Spleen (tissue), 11 donors: ENCODE results near the gene PLCB1. TPM values are rescaled to one million over a fixed set of nuclear protein-coding genes. Genes with fewer than 3 reads are reported as not detected.

ENCODE experiments used
- DNase-seq: peaks from one replicate; pipeline ENCODE4 v3.0.0-alpha.2; 2020
- H3K27ac ChIP-seq, 8 donors: fragments of 200-600 bp; sonication (generic) in 7 of 8; 1 replicate in 4 of 8; 2 replicates in 4 of 8; pipeline versions ENCODE4 v1.5.0 to v1.8.0; 2016 to 2021; ENCODE audit warnings: inconsistent platforms in 4 of 8, mild to moderate bottlenecking in 4 of 8, moderate library complexity in 1 of 8
- H3K27me3 ChIP-seq, 7 donors: fragments of 200-600 bp; sonication (generic) in 6 of 7; replicated peaks in 1 of 7; 1 replicate in 4 of 7; 2 replicates in 3 of 7; pipeline versions ENCODE4 v1.5.0 to v1.8.0; 2016 to 2021; ENCODE audit warnings: inconsistent platforms in 3 of 7, mild to moderate bottlenecking in 1 of 7
- H3K36me3 ChIP-seq, 6 donors: fragments of 200-600 bp; sonication (generic) in 5 of 6; 1 replicate in 4 of 6; 2 replicates in 2 of 6; pipeline versions ENCODE4 v1.5.0 to v1.8.0; 2016 to 2021; ENCODE audit warnings: inconsistent platforms in 2 of 6
- H3K4me1 ChIP-seq, 6 donors: fragments of 200-600 bp; sonication (generic) in 5 of 6; 1 replicate in 3 of 6; 2 replicates in 3 of 6; pipeline versions ENCODE4 v1.5.0 to v1.8.0; 2016 to 2021; ENCODE audit warnings: inconsistent platforms in 3 of 6
- H3K4me3 ChIP-seq, 8 donors: fragments of 200-600 bp; sonication (generic) in 7 of 8; 1 replicate in 4 of 8; 2 replicates in 4 of 8; pipeline versions ENCODE4 v1.5.0 to v1.8.0; 2016 to 2021; ENCODE audit warnings: inconsistent platforms in 4 of 8, mild to moderate bottlenecking in 4 of 8, moderate library complexity in 2 of 8
- H3K9me3 ChIP-seq, 8 donors: fragments of 200-600 bp; sonication (generic) in 7 of 8; 1 replicate in 4 of 8; 2 replicates in 4 of 8; pipeline versions ENCODE4 v1.5.0 to v1.8.0; 2016 to 2021; ENCODE audit warnings: inconsistent platforms in 4 of 8
- POLR2A ChIP-seq, 3 donors: fragments of 450-650 bp; IDR thresholded peaks; one replicate each; pipeline ENCODE4 v1.5.1; 2017; ENCODE audit warnings: antibody characterized with exemption in 3 of 3, mild to moderate bottlenecking in 1 of 3
- POLR2AphosphoS5 ChIP-seq, 3 donors: sonication (generic); formaldehyde crosslinking; IDR thresholded peaks; one replicate each; pipeline ENCODE4 v1.5.1; 2017; ENCODE audit warnings: antibody characterized with exemption in 3 of 3
- WGBS, 5 donors: extraction: QIAGEN DNeasy Blood & Tissue Kit in 3 of 5; methylation state at CpG; one replicate each; pipeline versions ENCODE4 v1.1.5 to v1.1.7; 2013 to 2018; 5-methylcytosine and 5-hydroxymethylcytosine counted together
- intact Hi-C: fragments of 100-400 bp; cut with DNase I; formaldehyde crosslinking; loops from one replicate; pipeline ENCODE4 v1.15.0; 2023; ENCODE audit warnings: low total_unique reads
- polyA plus RNA-seq, 3 donors: library from polyadenylated mRNA; stranded (reverse); fragments of 200-250 nt; gene quantifications; one replicate each; pipeline ENCODE4 v1.2.1, GENCODE V29; 2013
- total RNA-seq, 7 donors: library from RNA; depleted of rRNA in 3 of 7; stranded (reverse); fragments of >200 nt in 3 of 7; fragmentation: NEBNext Ultra II Directional in 4 of 7; extraction: Animal tissue kit (Norgen Biotek cat#: 25700) in 4 of 7; gene quantifications; one replicate each; pipeline versions ENCODE4 v1.1.0 to v1.2.1, GENCODE V29; 2016 to 2021
- TF ChIP-seq, protein P1 (sequence below), 11 experiments: fragments of 200-600 bp in 7 of 11; fragments of 450-650 bp in 4 of 11; sonication (generic) in 4 of 11; IDR thresholded peaks in 8 of 11; conservative IDR thresholded peaks in 3 of 11; 1 replicate in 7 of 11; 2 replicates in 4 of 11; pipeline versions ENCODE4 v1.4.0 to v1.8.0; 2016 to 2021; ENCODE audit warnings: antibody characterized with exemption in 11 of 11, inconsistent platforms in 4 of 11, mild to moderate bottlenecking in 1 of 11
- donor health status: healthy with polysubstance abuse.
- donor health status: DM: no; HTN: no; CAD: no; lungs with moderate emphysema.
- donor health status: DM: no; HTN: no; CAD: no.
- donor health status: Bipolar disorder and iron deficiency.
- donor health status: healthy.
- donor health status: DM: no; HTN: no; CAD: no.
- donor health status: DM: yes; HTN: yes; CAD: no.

The PLCB1 gene
- total and polyA plus RNA-seq, 10 donors: 1.0 to 33.7 (median 16.2) TPM

DNA sequence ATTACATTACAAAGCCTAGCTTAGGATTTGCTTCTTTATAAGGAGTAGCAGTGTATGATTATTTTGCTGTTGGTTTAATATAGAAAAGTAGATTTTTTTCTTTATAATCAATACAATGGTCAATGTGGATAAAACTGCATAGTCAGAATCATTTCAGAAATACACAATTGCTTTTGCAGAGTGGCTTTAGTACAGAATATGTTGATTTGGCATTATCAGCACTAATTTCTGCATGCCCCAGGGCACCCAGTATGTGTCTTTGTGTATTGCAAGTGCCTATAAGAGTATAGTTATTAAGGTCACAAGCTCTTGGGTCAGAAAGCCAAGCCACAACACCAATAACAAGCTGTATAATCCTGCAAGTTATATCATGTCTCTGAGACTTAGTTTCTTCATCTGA, 258.4 kb downstream of the PLCB1 start:
- TF ChIP-seq POLR2A (IDR thresholded peaks at IDR 0.05) (no peak), POLR2AphosphoS5 (IDR thresholded peaks at IDR 0.05) (no peak)
- TF ChIP-seq, protein P1, sequence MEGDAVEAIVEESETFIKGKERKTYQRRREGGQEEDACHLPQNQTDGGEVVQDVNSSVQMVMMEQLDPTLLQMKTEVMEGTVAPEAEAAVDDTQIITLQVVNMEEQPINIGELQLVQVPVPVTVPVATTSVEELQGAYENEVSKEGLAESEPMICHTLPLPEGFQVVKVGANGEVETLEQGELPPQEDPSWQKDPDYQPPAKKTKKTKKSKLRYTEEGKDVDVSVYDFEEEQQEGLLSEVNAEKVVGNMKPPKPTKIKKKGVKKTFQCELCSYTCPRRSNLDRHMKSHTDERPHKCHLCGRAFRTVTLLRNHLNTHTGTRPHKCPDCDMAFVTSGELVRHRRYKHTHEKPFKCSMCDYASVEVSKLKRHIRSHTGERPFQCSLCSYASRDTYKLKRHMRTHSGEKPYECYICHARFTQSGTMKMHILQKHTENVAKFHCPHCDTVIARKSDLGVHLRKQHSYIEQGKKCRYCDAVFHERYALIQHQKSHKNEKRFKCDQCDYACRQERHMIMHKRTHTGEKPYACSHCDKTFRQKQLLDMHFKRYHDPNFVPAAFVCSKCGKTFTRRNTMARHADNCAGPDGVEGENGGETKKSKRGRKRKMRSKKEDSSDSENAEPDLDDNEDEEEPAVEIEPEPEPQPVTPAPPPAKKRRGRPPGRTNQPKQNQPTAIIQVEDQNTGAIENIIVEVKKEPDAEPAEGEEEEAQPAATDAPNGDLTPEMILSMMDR (IDR thresholded peaks at IDR 0.05 in 8 of 11, conservative IDR thresholded peaks at IDR 0.05 in 3 of 11): no peak
- Histone ChIP-seq H3K36me3 (no peaks in the 10 kb centered on the region), H3K27me3 (no peaks in the 10 kb centered on the region), H3K27ac (peak overlapping the region in 1 of 8 donors; percentile 35), H3K9me3 (no peaks in the 10 kb centered on the region), H3K4me1 (peaks cover 0 to 33% (median 9%) of the 10 kb centered on the region in 6 donors), H3K4me3 (no peak overlapping the region)
- intact Hi-C loops: no loop called here
- DNase-seq: no peak

DNA sequence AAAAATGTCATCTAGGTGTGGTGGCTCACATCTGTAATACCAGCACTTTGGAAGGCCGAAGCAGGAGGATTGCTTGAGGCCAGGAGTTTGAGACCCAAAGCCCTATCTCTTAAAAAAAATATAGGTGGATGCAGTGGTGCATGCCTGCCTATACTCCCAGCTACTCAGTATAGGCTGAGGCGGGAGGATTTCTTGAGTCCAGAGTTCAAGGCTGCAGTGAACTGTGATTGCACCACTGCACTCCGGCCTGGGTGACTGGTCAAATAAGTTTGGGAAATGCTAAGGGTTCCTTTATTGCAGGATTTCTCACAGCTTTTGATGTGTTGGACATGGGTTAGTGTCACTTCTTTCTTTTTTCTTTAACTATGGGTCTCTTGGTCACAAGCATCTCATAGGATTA, 261.3 kb downstream of the PLCB1 start:
- intact Hi-C loops: no loop called here

DNA sequence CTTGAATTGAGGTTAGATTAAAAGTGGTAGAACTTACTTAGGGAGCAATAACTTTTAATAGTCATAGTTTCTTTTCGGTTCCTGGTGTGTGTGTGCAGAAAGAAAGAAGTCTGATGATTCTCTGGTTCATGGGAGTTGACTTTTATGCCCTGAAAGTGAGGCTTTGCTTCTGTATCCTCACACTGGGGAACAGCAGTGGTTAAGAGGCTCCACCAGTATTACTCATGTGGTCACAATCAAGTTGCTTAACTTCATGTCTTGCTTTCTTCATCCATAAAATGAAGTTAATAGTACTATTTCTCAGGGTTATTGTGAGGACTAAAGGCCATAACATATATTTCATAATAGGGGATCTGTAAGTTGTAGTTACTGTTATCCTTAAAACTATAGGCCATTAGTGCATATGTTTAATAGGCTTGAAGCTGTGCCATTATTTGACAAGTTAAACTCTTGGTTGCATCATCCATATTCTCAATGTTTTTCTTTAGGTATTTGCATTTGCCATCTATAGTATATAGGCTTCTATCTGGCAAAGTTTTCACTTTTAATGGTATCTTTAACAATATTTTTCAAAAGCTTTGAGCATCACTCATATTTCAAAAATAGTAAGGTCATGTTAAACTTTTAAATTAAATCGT, 262.4 kb downstream of the PLCB1 start:
- H3K4me3 ChIP-seq: no peak overlapping the region
- H3K9me3 ChIP-seq: no peaks in the 10 kb centered on the region
- H3K27me3 ChIP-seq: no peaks in the 10 kb centered on the region
- TF ChIP-seq POLR2AphosphoS5 (IDR thresholded peaks at IDR 0.05): no peak
- TF ChIP-seq, protein P1 (IDR thresholded peaks at IDR 0.05 in 8 of 11, conservative IDR thresholded peaks at IDR 0.05 in 3 of 11): no peak
- no peak for TF ChIP-seq POLR2A (IDR thresholded peaks at IDR 0.05)
- intact Hi-C loops: no loop called here
- no peaks in the 10 kb centered on the region for H3K36me3 ChIP-seq
- DNase-seq: no peak
- peak overlapping the region in 4 of 8 donors; percentile 12 to 76 (median 60) for H3K27ac ChIP-seq
- H3K4me1 ChIP-seq: peaks cover 0 to 30% (median 7%) of the 10 kb centered on the region in 6 donors
- WGBS, 5 donors: 65 to 88% (median 73%) methylated on average over 2 of the region's 2 CpGs

More for the DNA sequence above, 261.3 kb downstream of the PLCB1 start:
- TF ChIP-seq POLR2AphosphoS5 (IDR thresholded peaks at IDR 0.05) (no peak), POLR2A (IDR thresholded peaks at IDR 0.05) (no peak)
- TF ChIP-seq, protein P1 (IDR thresholded peaks at IDR 0.05 in 8 of 11, conservative IDR thresholded peaks at IDR 0.05 in 3 of 11): no peak
- H3K27ac ChIP-seq: peak overlapping the region in 2 of 8 donors; percentile 61 to 76
- H3K36me3 ChIP-seq: no peaks in the 10 kb centered on the region
- no peak overlapping the region for H3K4me3 ChIP-seq
- no peak for DNase-seq
- H3K27me3 ChIP-seq: no peaks in the 10 kb centered on the region
- peaks cover 0 to 33% (median 9%) of the 10 kb centered on the region in 6 donors for H3K4me1 ChIP-seq
- no peaks in the 10 kb centered on the region for H3K9me3 ChIP-seq
- WGBS, 5 donors: 61 to 79% (median 64%) methylated on average over 3 of the region's 3 CpGs

DNA sequence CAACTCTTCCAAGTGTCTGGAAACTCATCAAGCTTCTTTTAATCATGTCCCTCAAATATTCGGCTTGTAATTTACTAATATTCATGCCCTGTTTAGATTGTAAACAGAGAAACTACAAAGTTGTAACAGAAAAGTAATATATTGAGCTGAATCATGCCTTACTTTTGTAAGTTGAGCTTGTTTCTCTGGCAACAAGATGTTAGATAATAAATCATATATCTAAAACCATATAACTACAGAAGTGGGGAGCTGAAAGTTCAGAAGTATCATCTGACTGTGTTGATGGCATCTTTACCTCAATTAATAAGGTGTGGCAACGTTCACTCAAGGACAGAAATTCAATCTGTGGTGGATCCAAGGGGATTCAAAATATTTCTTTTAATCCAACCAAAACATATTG, 263.9 kb downstream of the PLCB1 start:
- intact Hi-C loops: no loop called here
- DNase-seq: no peak
- Histone ChIP-seq H3K4me1 (peaks cover 10 to 32% (median 19%) of the 10 kb centered on the region in 6 donors), H3K4me3 (no peak overlapping the region), H3K27ac (no peak overlapping the region), H3K27me3 (no peaks in the 10 kb centered on the region), H3K36me3 (no peaks in the 10 kb centered on the region), H3K9me3 (no peaks in the 10 kb centered on the region)
- 39 to 58% (median 51%) methylated on average over 2 of the region's 2 CpGs for WGBS, 5 donors
- TF ChIP-seq POLR2AphosphoS5 (IDR thresholded peaks at IDR 0.05): no peak
- no peak for TF ChIP-seq POLR2A (IDR thresholded peaks at IDR 0.05)
- TF ChIP-seq, protein P1 (IDR thresholded peaks at IDR 0.05 in 8 of 11, conservative IDR thresholded peaks at IDR 0.05 in 3 of 11): no peak
